HEK293 (cell line): ENCODE data around the gene FFAR1.

Experiments
- CTCF ChIA-PET: fragments of 350-600 bp; formaldehyde crosslinking; extraction: SDS; loops from one replicate; lab custom pipeline; 2021; ENCODE audit warnings: antibody characterized with exemption; lab: Yijun Ruan, JAX
- POLR2A ChIA-PET: fragments of 300-600 bp; formaldehyde crosslinking; extraction: SDS; loops from one replicate; lab custom pipeline; 2020; ENCODE audit warnings: antibody characterized with exemption, inconsistent platforms; lab: Yijun Ruan, JAX
- H3K27ac ChIP-seq: fragments of 200-500 bp; sonication (Bioruptor generic); 2 replicates; pipeline ENCODE4 v1.5.1; 2014; ENCODE audit warnings: low read depth, low read length, control low read depth, inconsistent platforms; ENCODE audit errors: extremely low read depth
- H3K36me3 ChIP-seq, 2 experiments: fragments of 200-500 bp in 1 of 2; sonication (Bioruptor generic) in 1 of 2; 1 replicate in 1 of 2; 2 replicates in 1 of 2; pipeline ENCODE4 v1.5.1; 2014 to 2017; ENCODE audit warnings: inconsistent platforms in 2 of 2, low read length in 2 of 2; ENCODE audit not compliant: control insufficient read depth in 2 of 2, insufficient read depth in 1 of 2
- H3K4me1 ChIP-seq: fragments of 200-500 bp; sonication (Bioruptor generic); 2 replicates; pipeline ENCODE4 v1.5.1; 2014; ENCODE audit warnings: mild to moderate bottlenecking, low read length, inconsistent platforms; ENCODE audit not compliant: control insufficient read depth, insufficient read depth
- H3K4me3 ChIP-seq: 2 replicates; pipeline ENCODE4 v1.5.1; 2011; ENCODE audit warnings: low read depth, mild to moderate bottlenecking, control low read depth, low read length, moderate library complexity
- H3K9me3 ChIP-seq: fragments of 200-500 bp; sonication (Bioruptor generic); 2 replicates; pipeline ENCODE4 v1.5.1; 2014; ENCODE audit warnings: low read depth, low read length, inconsistent platforms; ENCODE audit not compliant: control insufficient read depth, insufficient read depth
- MYNN ChIP-seq: fragments of 450-650 bp; formaldehyde crosslinking; IDR thresholded peaks from 2 replicates; pipeline ENCODE4 v1.5.1; 2016; ENCODE audit warnings: missing biosample characterization, missing genetic modification characterization, borderline replicate concordance
- PRDM2 ChIP-seq: fragments of 450-650 bp; formaldehyde crosslinking; IDR thresholded peaks from 2 replicates; pipeline ENCODE4 v1.5.1; 2016; ENCODE audit warnings: missing biosample characterization, missing genetic modification characterization, borderline replicate concordance
- PRDM6 ChIP-seq: fragments of 450-650 bp; formaldehyde crosslinking; IDR thresholded peaks from 2 replicates; pipeline ENCODE4 v1.5.1; 2017; ENCODE audit warnings: missing biosample characterization, missing genetic modification characterization
- SALL2 ChIP-seq: fragments of 450-650 bp; formaldehyde crosslinking; IDR thresholded peaks from 2 replicates; pipeline ENCODE4 v1.5.0; 2017; ENCODE audit warnings: missing biosample characterization, mild to moderate bottlenecking, missing genetic modification characterization, borderline replicate concordance
- SP3 ChIP-seq: fragments of 450-650 bp; formaldehyde crosslinking; IDR thresholded peaks from 2 replicates; pipeline ENCODE4 v1.5.1; 2016; ENCODE audit warnings: missing biosample characterization, missing genetic modification characterization
- ZBTB44 ChIP-seq: fragments of 450-650 bp; IDR thresholded peaks from 2 replicates; pipeline ENCODE4 v1.5.1; 2018; ENCODE audit warnings: missing biosample characterization, mild to moderate bottlenecking, missing genetic modification characterization
- ZIC2 ChIP-seq: fragments of 450-650 bp; formaldehyde crosslinking; IDR thresholded peaks from 2 replicates; pipeline ENCODE4 v1.5.1; 2016; ENCODE audit warnings: missing biosample characterization, missing genetic modification characterization
- ZNF112 ChIP-seq: fragments of 450-650 bp; formaldehyde crosslinking; IDR thresholded peaks from 2 replicates; pipeline ENCODE4 v1.5.0; 2017; ENCODE audit warnings: missing biosample characterization, missing genetic modification characterization
- ZNF280C ChIP-seq: fragments of 450-650 bp; formaldehyde crosslinking; IDR thresholded peaks from 2 replicates; pipeline ENCODE4 v1.5.1; 2016; ENCODE audit warnings: missing biosample characterization, missing genetic modification characterization
- ZNF350 ChIP-seq: fragments of 450-650 bp; formaldehyde crosslinking; IDR thresholded peaks from 2 replicates; pipeline ENCODE4 v1.5.0; 2017; ENCODE audit warnings: missing biosample characterization, mild to moderate bottlenecking, missing genetic modification characterization
- ZNF473 ChIP-seq: fragments of 450-650 bp; formaldehyde crosslinking; IDR thresholded peaks from 2 replicates; pipeline ENCODE4 v1.5.1; 2017; ENCODE audit warnings: missing biosample characterization, missing genetic modification characterization
- ZNF521 ChIP-seq: fragments of 450-650 bp; formaldehyde crosslinking; IDR thresholded peaks from 2 replicates; pipeline ENCODE4 v1.5.1; 2017; ENCODE audit warnings: missing biosample characterization, mild to moderate bottlenecking, missing genetic modification characterization
- ZNF621 ChIP-seq: fragments of 450-650 bp; formaldehyde crosslinking; IDR thresholded peaks from 2 replicates; pipeline ENCODE4 v1.5.1; 2017; ENCODE audit warnings: missing biosample characterization, missing genetic modification characterization
- ZNF843 ChIP-seq: fragments of 450-650 bp; formaldehyde crosslinking; IDR thresholded peaks from 2 replicates; pipeline ENCODE4 v1.5.1; 2016; ENCODE audit warnings: missing biosample characterization, missing genetic modification characterization
- TF ChIP-seq, protein P1 (sequence below): fragments of 450-650 bp; formaldehyde crosslinking; IDR thresholded peaks from 2 replicates; pipeline ENCODE4 v1.5.1; 2016; ENCODE audit warnings: missing biosample characterization, missing genetic modification characterization

FFAR1 gene

DNA sequence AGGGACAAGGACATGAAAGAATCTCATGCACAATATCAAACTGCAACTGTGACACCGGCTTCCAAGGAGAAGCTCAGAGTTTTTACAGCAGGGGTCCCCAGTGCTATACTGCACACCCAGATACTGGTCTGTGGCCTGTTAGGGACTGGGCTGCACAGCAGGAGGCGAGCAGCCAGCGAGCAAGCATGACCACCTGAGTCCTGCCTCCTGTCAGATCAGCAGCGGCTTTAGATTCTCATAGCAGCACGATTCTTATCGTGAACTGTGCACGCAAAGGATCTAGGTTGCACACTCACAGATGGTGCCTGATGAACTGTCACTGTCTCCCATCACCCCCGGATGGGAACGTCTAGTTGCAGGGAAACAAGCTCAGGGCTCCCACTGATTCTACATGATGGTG lies 31.8 kb upstream of the FFAR1 start:
- Histone ChIP-seq H3K9me3 (no peaks in the 10 kb centered on the region), H3K27ac (no peak overlapping the region), H3K4me1 (no peaks in the 10 kb centered on the region), H3K4me3 (no peak overlapping the region), H3K36me3 (no peaks in the 10 kb centered on the region)
- POLR2A ChIA-PET = interaction anchor here (0.5 kb wide), 1 partner anchor 80 kb away, joined by 3 read pairs; no protein-coding TSS in a partner anchor
- TF ChIP-seq ZNF280C (tag by site-specific recombination) = no peak
- peak; percentile 58 for TF ChIP-seq ZIC2 (tag by site-specific recombination)
- CTCF ChIA-PET = interaction anchor here (0.6 to 3.0 kb wide), 9 partner anchors 9 to 346 kb away, joined by 4 to 11 read pairs (median 4); no protein-coding TSS in a partner anchor

GRCh38 chr19:35316560-35316959 lies 31.1 kb upstream of the FFAR1 start:
- no peaks in the 10 kb centered on the region for H3K36me3 ChIP-seq
- no peak overlapping the region for H3K4me3 ChIP-seq
- POLR2A ChIA-PET = no interaction called here
- H3K9me3 ChIP-seq = no peaks in the 10 kb centered on the region
- TF ChIP-seq SP3 (tag by site-specific recombination) = no peak
- TF ChIP-seq ZNF843 (tag by site-specific recombination) = no peak
- TF ChIP-seq ZNF350 (tag by site-specific recombination) = no peak
- no peak for TF ChIP-seq ZNF112 (tag by site-specific recombination)
- TF ChIP-seq ZNF521 (tag by site-specific recombination) = no peak
- TF ChIP-seq PRDM2 (tag by site-specific recombination) = no peak
- TF ChIP-seq, protein P1, sequence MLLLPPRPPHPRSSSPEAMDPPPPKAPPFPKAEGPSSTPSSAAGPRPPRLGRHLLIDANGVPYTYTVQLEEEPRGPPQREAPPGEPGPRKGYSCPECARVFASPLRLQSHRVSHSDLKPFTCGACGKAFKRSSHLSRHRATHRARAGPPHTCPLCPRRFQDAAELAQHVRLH (tag by site-specific recombination) = no peak
- TF ChIP-seq MYNN = no peak
- no peak for TF ChIP-seq ZNF621
- TF ChIP-seq SALL2 (tag by site-specific recombination) = no peak
- TF ChIP-seq ZNF473 (tag by site-specific recombination) = no peak
- TF ChIP-seq PRDM6 (tag by site-specific recombination) = no peak
- no peak for TF ChIP-seq ZBTB44 (tag by site-specific recombination)
- TF ChIP-seq, all 188 proteins: peak for 0
- H3K27ac ChIP-seq = no peak overlapping the region
- CTCF ChIA-PET = interaction anchor here (0.6 to 3.0 kb wide), 6 partner anchors 10 to 272 kb away, joined by 3 to 11 read pairs (median 5); no protein-coding TSS in a partner anchor
- no peaks in the 10 kb centered on the region for H3K4me1 ChIP-seq
